Activated T-cell treated with anti-CD3 and anti-CD28 coated beads for 24 hours (primary cell): ENCODE measurements around the gene PEX19.
A peak's percentile ranks its signal among the peaks of the same experiment; 100 is the strongest.
"Not testable (repeated sequence)": the region's sequence is repeated elsewhere in the genome, so short reads cannot be mapped to it uniquely, and the experiment has no call there.

Source experiments
- DNase-seq: peaks from one replicate; pipeline ENCODE4 v3.0.0-alpha.2; 2020; ENCODE audit warnings: low read depth

Gene PEX19

GRCh38 chr1:160284782-160285344 lies at the start of gene PEX19:
TSS of gene PEX19 (minus strand) at chr1:160285133. CDS start at chr1:160285124, 9 bp downstream.
- DNase-seq: peak; percentile 94

GRCh38 chr1:160332516-160332915 lies 47.6 kb upstream of the PEX19 start:
- no peak for DNase-seq

- DNase-seq: no peak
Measured at GRCh38 chr1:160330119-160330518, 45.2 kb upstream of the PEX19 start.

- no peak for DNase-seq
Measured at GRCh38 chr1:160328184-160328583, 43.3 kb upstream of the PEX19 start.

- DNase-seq: no peak
Measured at GRCh38 chr1:160326418-160326817, 41.5 kb upstream of the PEX19 start.

- no peak for DNase-seq
Measured at GRCh38 chr1:160325252-160325651, 40.3 kb upstream of the PEX19 start.

GRCh38 chr1:160322831-160323230 lies 37.9 kb upstream of the PEX19 start:
- no peak for DNase-seq

- DNase-seq: no peak
Measured at GRCh38 chr1:160315359-160315758, 30.4 kb upstream of the PEX19 start.

GRCh38 chr1:160309571-160309970 lies 24.6 kb upstream of the PEX19 start:
- DNase-seq: no peak

GRCh38 chr1:160309185-160309557 lies 24.2 kb upstream of the PEX19 start:
- no peak for DNase-seq

- no peak for DNase-seq
Measured at GRCh38 chr1:160308451-160309184, 23.7 kb upstream of the PEX19 start.

- no peak for DNase-seq
Measured at GRCh38 chr1:160307118-160307791, 22.3 kb upstream of the PEX19 start.

GRCh38 chr1:160300173-160300572 lies 15.2 kb upstream of the PEX19 start:
- no peak for DNase-seq

- no peak for DNase-seq
Measured at GRCh38 chr1:160296036-160296435, 11.1 kb upstream of the PEX19 start.

GRCh38 chr1:160293020-160293968 lies 8.4 kb upstream of the PEX19 start:
- no peak for DNase-seq

GRCh38 chr1:160291248-160292220 lies 6.6 kb upstream of the PEX19 start:
- DNase-seq: peak; percentile 46

- DNase-seq: not testable (repeated sequence)
Measured at GRCh38 chr1:160287769-160288168, 2.8 kb upstream of the PEX19 start.

- no peak for DNase-seq
Measured at GRCh38 chr1:160285506-160285905, 573 bp upstream of the PEX19 start.

- DNase-seq: no peak
Measured at GRCh38 chr1:160284220-160284781, 632 bp downstream of the PEX19 start.

GRCh38 chr1:160282807-160283206 lies 2.1 kb downstream of the PEX19 start:
- DNase-seq: no peak

GRCh38 chr1:160277987-160278386 lies 6.9 kb downstream of the PEX19 start:
- no peak for DNase-seq
